OCI-LY1 (cell line): Measurements from ENCODE around the gene TDRD12.

Experiments used
- H2AFZ ChIP-seq: fragments of 200-600 bp; sonication (generic), shearing (Covaris generic); 2 replicates; pipeline ENCODE4 v1.6.0; 2014; ENCODE audit warnings: antibody characterized with exemption, mild to moderate bottlenecking, low read length
- H3F3A ChIP-seq: fragments of 200-600 bp; sonication (generic), shearing (Covaris generic); 2 replicates; pipeline ENCODE4 v1.6.0; 2014; ENCODE audit warnings: mild to moderate bottlenecking, antibody characterized with exemption, low read length, moderate library complexity; ENCODE audit not compliant: insufficient read depth
- H3K27ac ChIP-seq: fragments of 200-600 bp; sonication (generic); 2 replicates; pipeline ENCODE4 v1.5.1; 2014; ENCODE audit warnings: low read length, mixed run types, mild to moderate bottlenecking, low read depth; ENCODE audit not compliant: poor library complexity, severe bottlenecking
- H3K27me3 ChIP-seq: fragments of 200-600 bp; sonication (generic); 2 replicates; pipeline ENCODE4 v1.6.0; 2014; ENCODE audit warnings: antibody characterized with exemption, mild to moderate bottlenecking, low read length, moderate library complexity; ENCODE audit not compliant: insufficient read depth
- H3K36me3 ChIP-seq: fragments of 200-600 bp; sonication (generic); 2 replicates; pipeline ENCODE4 v1.6.1; 2014; ENCODE audit warnings: mild to moderate bottlenecking, antibody characterized with exemption, low read length, moderate library complexity, mixed read lengths; ENCODE audit not compliant: insufficient read depth
- H3K4me1 ChIP-seq: fragments of 200-600 bp; sonication (generic); 2 replicates; pipeline ENCODE4 v1.5.1; 2014; ENCODE audit warnings: mild to moderate bottlenecking, low read length, moderate library complexity; ENCODE audit not compliant: insufficient read depth, severe bottlenecking
- H3K4me2 ChIP-seq: fragments of 200-600 bp; sonication (generic), shearing (Covaris generic); 2 replicates; pipeline ENCODE4 v1.6.1; 2014; ENCODE audit warnings: low read length
- H3K4me3 ChIP-seq: fragments of 200-600 bp; sonication (generic); 2 replicates; pipeline ENCODE4 v1.5.1; 2014; ENCODE audit warnings: low read length, low read depth, mild to moderate bottlenecking, mixed read lengths; ENCODE audit not compliant: poor library complexity, severe bottlenecking
- H3K79me2 ChIP-seq: fragments of 200-600 bp; shearing (Covaris generic); 2 replicates; pipeline ENCODE4 v1.6.1; 2016; ENCODE audit warnings: mixed run types, low read length, mixed read lengths; ENCODE audit not compliant: insufficient read depth
- H3K9ac ChIP-seq: fragments of 200-600 bp; sonication (generic), shearing (Covaris generic); 2 replicates; pipeline ENCODE4 v1.6.1; 2014; ENCODE audit warnings: mild to moderate bottlenecking, low read length, mixed read lengths
- H3K9me2 ChIP-seq: fragments of 200-600 bp; sonication (generic), shearing (Covaris generic); 2 replicates; pipeline ENCODE4 v1.6.1; 2014; ENCODE audit warnings: low read depth, mild to moderate bottlenecking, low read length, mixed read lengths
- H3K9me3 ChIP-seq: fragments of 200-600 bp; shearing (Covaris generic); 2 replicates; pipeline ENCODE4 v1.6.1; 2014; ENCODE audit warnings: low read length, mixed read lengths
- H4K20me1 ChIP-seq: fragments of 200-600 bp; sonication (generic), shearing (Covaris generic); 2 replicates; pipeline ENCODE4 v1.6.0; 2016; ENCODE audit warnings: mild to moderate bottlenecking, low read length; ENCODE audit not compliant: insufficient read depth
- CTCF ChIP-seq: fragments of 200-600 bp; sonication (generic), shearing (Covaris generic); IDR thresholded peaks from 2 replicates; pipeline ENCODE4 v1.5.1; 2017; ENCODE audit warnings: mild to moderate bottlenecking, antibody characterized with exemption, low read length, moderate library complexity, mixed read lengths
- EZH2 ChIP-seq: fragments of 200-600 bp; sonication (generic), shearing (Covaris generic); IDR thresholded peaks from 2 replicates; pipeline ENCODE4 v1.8.0; 2017; ENCODE audit warnings: borderline replicate concordance, mixed run types, mild to moderate bottlenecking, antibody characterized with exemption, low read length, moderate library complexity, mixed read lengths

Gene TDRD12

GRCh38 chr19:32824916-32825608, 105.5 kb downstream of the TDRD12 start:
- no peaks in the 10 kb centered on the region for H3K79me2 ChIP-seq
- no peak overlapping the region for H3K27ac ChIP-seq
- TF ChIP-seq CTCF (no peak), EZH2 (no peak)
- no peaks in the 10 kb centered on the region for H3K4me1 ChIP-seq
- H3K9me2 ChIP-seq, result no peaks in the 10 kb centered on the region
- no peaks in the 10 kb centered on the region for H3F3A ChIP-seq
- H3K4me3 ChIP-seq, result no peak overlapping the region
- no peaks in the 10 kb centered on the region for H3K9me3 ChIP-seq
- H3K4me2 ChIP-seq, result no peak overlapping the region
- no peak overlapping the region for H3K9ac ChIP-seq
- H2AFZ ChIP-seq, result no peak overlapping the region
- H3K27me3 ChIP-seq, result 0 out of 2 replicates have a peak, but pooled peaks cover 6% of the 10 kb centered on the region
- H4K20me1 ChIP-seq, result no peaks in the 10 kb centered on the region
- no peaks in the 10 kb centered on the region for H3K36me3 ChIP-seq

GRCh38 chr19:32828139-32828538, 108.6 kb downstream of the TDRD12 start:
- Histone ChIP-seq H3K4me2 (no peak overlapping the region), H3K9me3 (no peaks in the 10 kb centered on the region), H3K79me2 (no peaks in the 10 kb centered on the region), H3F3A (no peaks in the 10 kb centered on the region), H3K9ac (no peak overlapping the region), H2AFZ (no peak overlapping the region), H3K36me3 (no peaks in the 10 kb centered on the region), H3K27me3 (0 out of 2 replicates have a peak, but pooled peaks cover 6% of the 10 kb centered on the region), H3K4me1 (no peaks in the 10 kb centered on the region), H3K9me2 (no peaks in the 10 kb centered on the region), H3K27ac (no peak overlapping the region), H3K4me3 (no peak overlapping the region), H4K20me1 (no peaks in the 10 kb centered on the region)
- TF ChIP-seq CTCF, result no peak
- TF ChIP-seq EZH2, result no peak

GRCh38 chr19:32828643-32829344, 109.2 kb downstream of the TDRD12 start:
- Histone ChIP-seq H3K9ac (no peak overlapping the region), H2AFZ (no peak overlapping the region), H3F3A (no peaks in the 10 kb centered on the region), H3K4me1 (no peaks in the 10 kb centered on the region), H3K27ac (no peak overlapping the region), H3K9me2 (no peaks in the 10 kb centered on the region), H3K4me2 (no peak overlapping the region), H3K79me2 (no peaks in the 10 kb centered on the region), H3K36me3 (no peaks in the 10 kb centered on the region), H3K27me3 (peaks cover 8% of the 10 kb centered on the region; the same call in 1 of the 2 replicates), H3K9me3 (no peaks in the 10 kb centered on the region), H3K4me3 (no peak overlapping the region), H4K20me1 (no peaks in the 10 kb centered on the region)
- TF ChIP-seq EZH2 (no peak), CTCF (no peak)
